Left ventricle myocardium inferior (tissue), 1 donor: ENCODE measurements around the gene SRPRA. TPM values are rescaled to one million over a fixed set of nuclear protein-coding genes. Genes with fewer than 3 reads are reported as not detected.
"Not testable (repeated sequence)": the region's sequence is repeated elsewhere in the genome, so short reads cannot be mapped to it uniquely, and the experiment has no call there.

Source experiments
- DNase-seq: peaks from one replicate; pipeline ENCODE4 v3.0.0-alpha.2; 2020
- H3K27ac ChIP-seq: fragments of 200-600 bp; replicated peaks from 2 replicates; pipeline ENCODE4 v1.8.0; 2021
- H3K27me3 ChIP-seq: fragments of 200-600 bp; 2 replicates; pipeline ENCODE4 v1.8.0; 2021; ENCODE audit warnings: low read depth
- H3K36me3 ChIP-seq: fragments of 200-600 bp; 2 replicates; pipeline ENCODE4 v1.8.0; 2021
- H3K4me1 ChIP-seq: fragments of 200-600 bp; 2 replicates; pipeline ENCODE4 v1.8.0; 2021
- H3K4me3 ChIP-seq: fragments of 200-600 bp; 2 replicates; pipeline ENCODE4 v1.8.0; 2021; ENCODE audit warnings: mild to moderate bottlenecking, moderate library complexity
- H3K9me3 ChIP-seq: fragments of 200-600 bp; replicated peaks from 2 replicates; pipeline ENCODE4 v1.8.0; 2021
- CTCF ChIP-seq: fragments of 200-600 bp; IDR thresholded peaks from 2 replicates; pipeline ENCODE4 v1.8.0; 2021; ENCODE audit warnings: antibody characterized with exemption, mild to moderate bottlenecking, borderline replicate concordance
- intact Hi-C: fragments of 100-400 bp; cut with micrococcal nuclease; formaldehyde crosslinking; loops from one replicate; pipeline ENCODE4 v1.11.0; 2022
- total RNA-seq: library from RNA; stranded (reverse); fragmentation: NEBNext Ultra II Directional; extraction: Animal tissue kit (Norgen Biotek cat#: 25700); gene quantifications from one replicate; pipeline ENCODE4 v1.2.1, GENCODE V29; 2021
- donor health status: DM: no; HTN: yes; CAD: no; lungs with severe emphysema.

Gene SRPRA
- total RNA-seq, 1 donor from 2014 or later = 64.2 TPM

DNA sequence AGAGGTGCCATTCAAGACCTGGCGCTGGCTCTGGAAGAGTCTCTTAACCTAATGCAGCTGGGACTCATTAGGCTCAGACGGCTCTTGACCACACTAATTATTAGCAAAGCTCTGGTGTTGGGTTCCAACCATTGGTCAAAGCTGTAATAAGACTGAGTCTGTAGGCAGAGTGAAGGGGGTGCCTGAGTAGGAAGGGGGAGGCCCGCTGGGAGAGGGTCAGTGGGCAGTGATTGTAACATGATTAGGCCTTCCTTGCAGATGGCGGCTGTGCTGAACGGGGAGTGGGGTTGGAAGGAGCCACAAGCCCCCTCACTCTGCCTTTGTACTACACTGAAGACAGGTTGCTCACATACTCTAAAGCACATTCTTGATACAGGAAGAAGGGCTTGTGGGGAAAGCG is 5.2 kb downstream of the SRPRA start:
- H3K36me3 ChIP-seq = peaks cover 71% of the 10 kb centered on the region
- no peak overlapping the region for H3K27ac ChIP-seq
- TF ChIP-seq CTCF = no peak
- no peak overlapping the region for H3K4me3 ChIP-seq
- H3K27me3 ChIP-seq = no peaks in the 10 kb centered on the region
- H3K9me3 ChIP-seq = no peaks in the 10 kb centered on the region
- DNase-seq = no peak
- intact Hi-C loops = no loop called here
- H3K4me1 ChIP-seq = peaks cover 20% of the 10 kb centered on the region

GRCh38 chr11:126262216-126262615 is 6.5 kb downstream of the SRPRA start:
- H3K4me1 ChIP-seq = peaks cover 7% of the 10 kb centered on the region
- DNase-seq = no peak
- H3K27ac ChIP-seq = no peak overlapping the region
- intact Hi-C loops = no loop called here
- no peaks in the 10 kb centered on the region for H3K9me3 ChIP-seq
- no peak overlapping the region for H3K4me3 ChIP-seq
- no peaks in the 10 kb centered on the region for H3K27me3 ChIP-seq
- peaks cover 77% of the 10 kb centered on the region for H3K36me3 ChIP-seq
- TF ChIP-seq CTCF = no peak

DNA sequence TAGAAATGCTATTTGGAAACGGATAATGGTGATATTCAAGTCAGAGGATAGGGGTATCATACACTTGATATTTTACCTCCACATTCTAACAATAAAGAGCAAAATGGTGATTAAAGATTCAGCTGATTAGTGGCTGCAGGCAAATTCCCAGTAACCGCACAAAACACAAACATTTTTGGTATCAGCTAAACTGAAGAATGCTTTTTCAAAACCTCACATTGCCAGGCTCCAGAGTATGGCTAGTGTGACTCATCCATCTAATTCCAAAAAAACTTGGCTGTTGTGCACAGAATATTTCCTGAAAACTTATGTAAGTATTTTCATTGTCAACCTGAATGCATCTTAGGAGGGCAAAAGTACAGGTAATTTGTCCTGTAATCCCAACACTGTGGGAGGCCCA is 10.9 kb downstream of the SRPRA start:
- no peak for DNase-seq
- Histone ChIP-seq H3K4me1 (peaks cover 14% of the 10 kb centered on the region), H3K9me3 (no peaks in the 10 kb centered on the region), H3K27me3 (no peaks in the 10 kb centered on the region), H3K27ac (no peak overlapping the region), H3K36me3 (peaks cover 64% of the 10 kb centered on the region), H3K4me3 (no peak overlapping the region)
- no peak for TF ChIP-seq CTCF
- intact Hi-C loops = no loop called here

DNA sequence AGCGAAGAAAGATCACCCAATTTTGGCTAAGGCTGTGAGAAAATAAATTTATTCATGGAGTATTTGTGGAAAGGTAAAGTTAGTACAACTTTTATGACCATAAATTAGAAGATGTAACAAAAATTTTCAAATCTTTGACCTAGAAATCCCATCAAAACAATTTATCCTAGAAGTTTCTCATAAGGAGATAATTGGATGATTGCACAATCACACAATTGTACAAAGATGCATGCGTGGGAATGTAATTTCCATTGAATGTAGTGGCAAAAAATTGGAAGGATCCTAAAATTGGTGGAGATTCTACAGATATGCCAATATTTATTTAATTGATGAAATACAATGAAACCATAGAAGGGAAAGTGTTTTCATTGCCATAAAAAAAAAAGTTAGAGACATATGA is 11.6 kb downstream of the SRPRA start:
- H3K36me3 ChIP-seq = peaks cover 57% of the 10 kb centered on the region
- peaks cover 14% of the 10 kb centered on the region for H3K4me1 ChIP-seq
- H3K9me3 ChIP-seq = no peaks in the 10 kb centered on the region
- H3K27me3 ChIP-seq = no peaks in the 10 kb centered on the region
- H3K27ac ChIP-seq = no peak overlapping the region
- DNase-seq = no peak
- TF ChIP-seq CTCF = no peak
- H3K4me3 ChIP-seq = no peak overlapping the region
- intact Hi-C loops = no loop called here

DNA sequence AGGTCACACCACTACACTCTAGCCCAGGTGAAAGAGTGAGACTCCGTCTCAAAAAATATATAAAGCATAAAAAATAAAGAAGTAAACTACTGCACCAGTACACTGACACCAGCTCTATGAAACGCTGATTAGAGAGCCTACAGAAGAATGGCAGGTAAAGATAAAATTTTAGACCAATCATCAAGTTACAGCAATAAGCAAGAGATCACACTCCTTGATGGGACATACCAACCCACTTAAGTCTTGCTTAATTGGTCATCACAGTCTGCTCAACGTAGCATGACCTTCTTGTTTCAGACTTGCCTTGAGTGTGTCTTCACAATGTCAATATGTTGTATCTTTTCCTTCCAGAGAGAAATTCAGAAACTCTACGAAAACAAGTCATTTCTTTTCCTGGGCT is 12.5 kb downstream of the SRPRA start:
- intact Hi-C loops = no loop called here
- no peak overlapping the region for H3K27ac ChIP-seq

GRCh38 chr11:126255507-126255906 is 13.2 kb downstream of the SRPRA start:
- H3K4me1 ChIP-seq, H3K27ac ChIP-seq, H3K4me3 ChIP-seq, H3K9me3 ChIP-seq, DNase-seq, H3K27me3 ChIP-seq, intact Hi-C loops: not testable (repeated sequence)
- H3K36me3 ChIP-seq = peaks cover 57% of the 10 kb centered on the region

More for the DNA sequence above, 12.5 kb downstream of the SRPRA start:
- no peaks in the 10 kb centered on the region for H3K9me3 ChIP-seq
- peaks cover 55% of the 10 kb centered on the region for H3K36me3 ChIP-seq
- no peak overlapping the region for H3K4me3 ChIP-seq
- H3K27me3 ChIP-seq = no peaks in the 10 kb centered on the region
- no peak for TF ChIP-seq CTCF
- peaks cover 14% of the 10 kb centered on the region for H3K4me1 ChIP-seq
- DNase-seq = no peak
